Ascending aorta (tissue), 2 donors: ENCODE results near the gene ZNF235. TPM values are rescaled to one million over a fixed set of nuclear protein-coding genes. Genes with fewer than 3 reads are reported as not detected.

Experiments used
- DNase-seq, 2 donors: peaks; one replicate each; pipeline ENCODE4 v3.0.0-alpha.2; 2019; ENCODE audit warnings: low spot score in 2 of 2
- H3K27ac ChIP-seq, 2 donors: fragments of 200-600 bp; sonication (generic); one replicate each; pipeline ENCODE4 v1.5.1; 2016 to 2017; ENCODE audit warnings: mild to moderate bottlenecking in 1 of 2
- H3K27me3 ChIP-seq: fragments of 200-600 bp; sonication (generic); one replicate; pipeline ENCODE4 v1.5.1; 2017
- H3K36me3 ChIP-seq, 2 donors: fragments of 200-600 bp; sonication (generic); one replicate each; pipeline ENCODE4 v1.5.1; 2016
- H3K4me1 ChIP-seq, 2 donors: fragments of 200-600 bp; sonication (generic); one replicate each; pipeline ENCODE4 v1.5.1; 2016 to 2017; ENCODE audit warnings: mild to moderate bottlenecking in 1 of 2
- H3K4me3 ChIP-seq, 2 donors: fragments of 200-600 bp; sonication (generic); one replicate each; pipeline ENCODE4 v1.5.1; 2016 to 2017; ENCODE audit warnings: mild to moderate bottlenecking in 1 of 2
- H3K9me3 ChIP-seq, 2 donors: fragments of 200-600 bp; sonication (generic); one replicate each; pipeline ENCODE4 v1.5.1; 2016
- intact Hi-C: fragments of 100-400 bp; cut with DNase I; formaldehyde crosslinking; loops from one replicate; pipeline ENCODE4 v1.15.1; 2023
- total RNA-seq: library from RNA; depleted of rRNA; stranded (reverse); fragments of >200 nt; gene quantifications from one replicate; pipeline ENCODE4 v1.1.0, GENCODE V29; 2016
- TF ChIP-seq, protein P1 (sequence below), 3 experiments: fragments of 200-600 bp in 2 of 3; fragments of 450-650 bp in 1 of 3; sonication (generic) in 2 of 3; IDR thresholded peaks; one replicate each; pipeline ENCODE4 v1.5.1; 2016 to 2019; ENCODE audit warnings: antibody characterized with exemption in 3 of 3, mild to moderate bottlenecking in 1 of 3, moderate library complexity in 1 of 3

ZNF235 gene
- total RNA-seq, 1 donor from 2014 or later: 6.6 TPM

GRCh38 chr19:44332145-44332544, 27.3 kb upstream of the ZNF235 start:
- H3K4me1 ChIP-seq: no peaks in the 10 kb centered on the region
- H3K36me3 ChIP-seq: peaks cover 92 to 97% of the 10 kb centered on the region in 2 donors
- no peak overlapping the region for H3K4me3 ChIP-seq
- intact Hi-C loops: no loop called here
- no peaks in the 10 kb centered on the region for H3K27me3 ChIP-seq
- DNase-seq: no peak
- H3K9me3 ChIP-seq: peaks cover 63 to 99% of the 10 kb centered on the region in 2 donors
- no peak overlapping the region for H3K27ac ChIP-seq
- TF ChIP-seq, protein P1, sequence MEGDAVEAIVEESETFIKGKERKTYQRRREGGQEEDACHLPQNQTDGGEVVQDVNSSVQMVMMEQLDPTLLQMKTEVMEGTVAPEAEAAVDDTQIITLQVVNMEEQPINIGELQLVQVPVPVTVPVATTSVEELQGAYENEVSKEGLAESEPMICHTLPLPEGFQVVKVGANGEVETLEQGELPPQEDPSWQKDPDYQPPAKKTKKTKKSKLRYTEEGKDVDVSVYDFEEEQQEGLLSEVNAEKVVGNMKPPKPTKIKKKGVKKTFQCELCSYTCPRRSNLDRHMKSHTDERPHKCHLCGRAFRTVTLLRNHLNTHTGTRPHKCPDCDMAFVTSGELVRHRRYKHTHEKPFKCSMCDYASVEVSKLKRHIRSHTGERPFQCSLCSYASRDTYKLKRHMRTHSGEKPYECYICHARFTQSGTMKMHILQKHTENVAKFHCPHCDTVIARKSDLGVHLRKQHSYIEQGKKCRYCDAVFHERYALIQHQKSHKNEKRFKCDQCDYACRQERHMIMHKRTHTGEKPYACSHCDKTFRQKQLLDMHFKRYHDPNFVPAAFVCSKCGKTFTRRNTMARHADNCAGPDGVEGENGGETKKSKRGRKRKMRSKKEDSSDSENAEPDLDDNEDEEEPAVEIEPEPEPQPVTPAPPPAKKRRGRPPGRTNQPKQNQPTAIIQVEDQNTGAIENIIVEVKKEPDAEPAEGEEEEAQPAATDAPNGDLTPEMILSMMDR (IDR thresholded peaks at IDR 0.05): no peak

- Histone ChIP-seq H3K27me3 (no peaks in the 10 kb centered on the region), H3K4me1 (no peaks in the 10 kb centered on the region), H3K27ac (no peak overlapping the region), H3K36me3 (no peaks in the 10 kb centered on the region), H3K9me3 (peaks cover 55 to 94% of the 10 kb centered on the region in 2 donors), H3K4me3 (no peak overlapping the region)
- TF ChIP-seq, protein P1 (IDR thresholded peaks at IDR 0.05): no peak
- intact Hi-C loops: no loop called here
- no peak for DNase-seq
Observed at GRCh38 chr19:44315883-44316282, 11.1 kb upstream of the ZNF235 start.

DNA sequence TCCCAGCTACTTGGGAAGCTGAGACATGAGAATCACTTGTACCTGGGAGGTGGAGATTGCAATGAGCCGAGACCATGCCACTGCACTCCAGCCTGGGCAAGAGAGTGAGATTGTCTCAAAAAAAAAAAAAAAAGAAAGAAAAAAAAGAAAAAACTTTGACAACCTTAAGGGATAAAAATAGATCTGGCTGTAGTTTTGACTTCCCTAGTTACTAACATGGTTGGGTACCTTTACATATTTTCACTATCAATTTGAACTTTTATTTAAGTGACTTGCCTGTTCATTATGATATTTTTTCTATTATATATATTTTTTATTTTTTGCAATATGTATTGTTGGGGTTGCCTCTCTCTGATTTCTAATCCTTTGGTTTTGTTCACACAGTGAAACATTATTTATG, 8.4 kb upstream of the ZNF235 start:
- no peaks in the 10 kb centered on the region for H3K27me3 ChIP-seq
- DNase-seq: no peak
- H3K4me1 ChIP-seq: no peaks in the 10 kb centered on the region
- H3K27ac ChIP-seq: no peak overlapping the region
- TF ChIP-seq, protein P1 (IDR thresholded peaks at IDR 0.05): no peak
- H3K9me3 ChIP-seq: peaks cover 30 to 87% of the 10 kb centered on the region in 2 donors
- no peaks in the 10 kb centered on the region for H3K36me3 ChIP-seq
- no peak overlapping the region for H3K4me3 ChIP-seq
- intact Hi-C loops: no loop called here

DNA sequence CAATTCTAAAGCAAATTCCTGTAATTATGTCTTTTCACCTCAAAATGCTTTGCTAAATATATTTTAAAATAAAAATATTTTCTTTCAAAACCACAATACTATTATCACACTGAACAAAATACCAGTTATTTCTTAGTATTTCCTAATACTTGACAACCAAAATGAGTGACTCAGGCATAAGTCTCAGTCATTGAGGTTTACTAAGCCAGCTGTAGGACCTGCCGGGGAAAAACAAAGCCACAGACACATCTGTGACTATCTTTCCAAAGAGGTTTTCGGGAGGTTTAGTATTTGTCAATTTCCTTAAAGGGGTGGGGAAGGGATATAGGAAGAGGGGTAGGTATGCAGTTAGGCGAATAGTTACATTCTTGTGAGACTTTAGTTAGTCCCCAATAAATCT, 3.2 kb upstream of the ZNF235 start:
- Histone ChIP-seq H3K27ac (no peak overlapping the region), H3K4me3 (no peak overlapping the region), H3K27me3 (no peaks in the 10 kb centered on the region), H3K9me3 (peaks cover 4 to 56% of the 10 kb centered on the region in 2 donors), H3K36me3 (no peaks in the 10 kb centered on the region), H3K4me1 (no peaks in the 10 kb centered on the region)
- TF ChIP-seq, protein P1 (IDR thresholded peaks at IDR 0.05): no peak
- intact Hi-C loops: loop anchor here (10.0 kb wide), 1 partner anchor 323 kb away; the partner anchor contains the start of gene ZNF155
- DNase-seq: no peak

DNA sequence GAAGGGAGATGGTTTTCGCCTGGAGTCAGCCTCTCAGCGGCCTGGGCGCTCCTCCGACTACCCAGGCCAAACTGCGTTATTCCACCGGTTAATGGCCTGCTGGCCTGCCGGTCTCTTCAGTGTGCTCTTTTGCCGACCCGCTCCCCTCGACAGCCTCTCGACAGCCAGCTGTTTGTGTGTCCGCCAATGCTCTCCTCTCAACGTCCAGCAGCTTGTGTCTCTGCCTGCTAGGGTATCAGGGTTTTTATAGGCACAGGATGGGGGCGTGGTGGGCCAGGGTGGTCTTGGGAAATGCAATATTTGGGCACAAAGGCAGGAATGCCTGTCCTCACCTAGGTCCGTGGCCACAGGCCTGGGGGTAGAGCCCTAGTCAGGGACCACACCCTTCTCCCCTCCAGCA, 1.5 kb upstream of the ZNF235 start:
- TF ChIP-seq, protein P1 (IDR thresholded peaks at IDR 0.05): no peak
- intact Hi-C loops: loop anchor here (10.0 kb wide), 1 partner anchor 321 kb away; the partner anchor contains the start of gene ZNF155
- DNase-seq: no peak
- no peaks in the 10 kb centered on the region for H3K27me3 ChIP-seq
- H3K4me1 ChIP-seq: no peaks in the 10 kb centered on the region
- no peak overlapping the region for H3K27ac ChIP-seq
- peaks cover 7 to 13% of the 10 kb centered on the region in 2 donors for H3K36me3 ChIP-seq
- no peak overlapping the region for H3K4me3 ChIP-seq
- H3K9me3 ChIP-seq: peaks cover 0 to 43% of the 10 kb centered on the region in 2 donors

DNA sequence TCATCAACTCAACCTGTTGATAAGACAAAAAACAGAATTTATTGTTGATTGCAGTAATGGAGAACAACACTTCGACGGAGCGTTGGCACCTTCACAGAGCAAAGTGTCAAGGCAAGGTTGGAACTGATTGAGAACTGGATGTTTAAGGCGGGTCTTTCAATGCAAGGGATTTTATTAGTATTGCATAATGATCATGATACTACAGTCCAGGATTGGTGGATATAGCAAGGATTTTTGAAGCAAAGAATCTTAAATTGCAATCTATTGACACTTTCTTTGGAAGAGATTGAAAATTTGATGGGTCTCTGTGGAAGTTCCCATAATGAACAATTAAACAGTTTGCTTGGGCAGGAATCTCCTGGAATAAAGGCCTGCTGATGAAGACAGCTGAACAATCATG, 632 bp upstream of the ZNF235 start:
- peak overlapping the region in 1 of 2 donors; percentile 83 for H3K4me3 ChIP-seq
- H3K27ac ChIP-seq: no peak overlapping the region
- TF ChIP-seq, protein P1 (IDR thresholded peaks at IDR 0.05): no peak
- intact Hi-C loops: loop anchor here (1.0 to 10.0 kb wide), 5 partner anchors 51 to 321 kb away; partner anchors contain the start of genes ZNF112, ZNF155, ZNF225 and ZNF227
- no peak for DNase-seq
- H3K27me3 ChIP-seq: no peaks in the 10 kb centered on the region
- peaks cover 12 to 21% of the 10 kb centered on the region in 2 donors for H3K36me3 ChIP-seq
- H3K4me1 ChIP-seq: no peaks in the 10 kb centered on the region
- H3K9me3 ChIP-seq: peaks cover 0 to 38% of the 10 kb centered on the region in 2 donors
